Endothelial cell of umbilical vein (primary cell): Measurements from ENCODE around the gene SCARF2. TPM values are rescaled to one million over a fixed set of nuclear protein-coding genes. Genes with fewer than 3 reads are reported as not detected.

ENCODE experiments used
- BruUV-seq: library from RNA; stranded (reverse); fragments of 400-500 nt; replicated peaks from 2 replicates; lab custom pipeline; 2021; lab: Mats Ljungman, UMichigan
- CTCF ChIA-PET: fragments of 300-600, 350-600 bp; sonication (Branson Sonifier 250); formaldehyde crosslinking; loops from one replicate; lab custom pipeline; 2021; ENCODE audit warnings: antibody characterized with exemption, inconsistent platforms; lab: Charles Lee
- POLR2A ChIA-PET: fragments of 300-600, 350-600 bp; sonication (Branson Sonifier 250); formaldehyde crosslinking; loops from one replicate; lab custom pipeline; 2021; ENCODE audit warnings: antibody characterized with exemption, inconsistent platforms; lab: Charles Lee
- DNase-seq: peaks from one replicate; pipeline ENCODE4 v3.0.0-alpha.2; 2011; ENCODE audit warnings: low read depth, low spot score
- FAIRE-seq: peaks from 2 replicates; lab custom pipeline; 2011; peaks lifted over from hg19 to GRCh38; lab: Jason Lieb, UNC
- H2AFZ ChIP-seq: 2 replicates; pipeline ENCODE4 v1.6.0; 2012; ENCODE audit warnings: low read depth, low read length, control low read depth, inconsistent platforms
- H3K27ac ChIP-seq: 2 replicates; pipeline ENCODE4 v1.5.1; 2011; ENCODE audit warnings: low read depth, mild to moderate bottlenecking, control low read depth, low read length, moderate library complexity; ENCODE audit not compliant: insufficient read depth
- H3K27me3 ChIP-seq, 2 experiments: 2 replicates each; pipeline versions ENCODE4 v1.6.0 to v1.6.1; 2011; ENCODE audit warnings: low read length in 2 of 2, mixed read lengths in 1 of 2; ENCODE audit not compliant: control insufficient read depth in 2 of 2, insufficient read depth in 2 of 2
- H3K36me3 ChIP-seq, 2 experiments: 2 replicates in 1 of 2; 3 replicates in 1 of 2; pipeline ENCODE4 v1.5.1; 2011; ENCODE audit warnings: low read length in 2 of 2, mild to moderate bottlenecking in 1 of 2, moderate library complexity in 1 of 2; ENCODE audit not compliant: control insufficient read depth in 2 of 2, insufficient read depth in 2 of 2; ENCODE audit errors: extremely low read depth in 1 of 2
- H3K4me1 ChIP-seq: 3 replicates; pipeline ENCODE4 v1.5.1; 2011; ENCODE audit warnings: mild to moderate bottlenecking, low read length; ENCODE audit not compliant: control insufficient read depth, insufficient read depth; ENCODE audit errors: extremely low read depth
- H3K4me2 ChIP-seq: 2 replicates; pipeline ENCODE4 v1.6.1; 2011; ENCODE audit warnings: low read length, control low read depth, mixed read lengths; ENCODE audit not compliant: insufficient read depth
- H3K4me3 ChIP-seq, 3 experiments: fragments of 200-600 bp in 1 of 3; sonication (generic), shearing (Covaris generic) in 1 of 3; replicated peaks in 1 of 3; 2 replicates each; pipeline ENCODE4 v1.5.1; 2011 to 2016; ENCODE audit warnings: control low read depth in 3 of 3, low read length in 3 of 3, mild to moderate bottlenecking in 2 of 3, inconsistent platforms in 1 of 3, low read depth in 1 of 3, moderate library complexity in 1 of 3; ENCODE audit not compliant: insufficient read depth in 1 of 3
- H3K79me2 ChIP-seq: 2 replicates; pipeline ENCODE4 v1.6.0; 2012; ENCODE audit warnings: low read length, inconsistent platforms; ENCODE audit not compliant: control insufficient read depth, insufficient read depth
- H3K9ac ChIP-seq: replicated peaks from 2 replicates; pipeline ENCODE3; 2011; ENCODE audit warnings: low read length, control low read depth; ENCODE audit not compliant: insufficient read depth; ENCODE audit errors: extremely low read depth
- H3K9me1 ChIP-seq: replicated peaks from 3 replicates; pipeline ENCODE4 v1.6.0; 2011; ENCODE audit warnings: mild to moderate bottlenecking, low read length; ENCODE audit not compliant: control insufficient read depth, insufficient read depth; ENCODE audit errors: extremely low read depth
- H3K9me3 ChIP-seq: replicated peaks from 2 replicates; pipeline ENCODE4 v1.5.1; 2012; ENCODE audit warnings: low read length, inconsistent platforms; ENCODE audit not compliant: control insufficient read depth, insufficient read depth
- H4K20me1 ChIP-seq: replicated peaks from 2 replicates; pipeline ENCODE3; 2011; ENCODE audit warnings: mild to moderate bottlenecking, low read length; ENCODE audit not compliant: control insufficient read depth, insufficient read depth; ENCODE audit errors: extremely low read depth
- EZH2 ChIP-seq: IDR thresholded peaks from 2 replicates; pipeline ENCODE4 v1.6.1; 2012; ENCODE audit warnings: borderline replicate concordance, low read depth, mild to moderate bottlenecking, moderate library complexity, low read length, inconsistent platforms; ENCODE audit not compliant: severe bottlenecking
- FOS ChIP-seq: IDR thresholded peaks from 2 replicates; pipeline ENCODE4 v1.6.1; 2011; ENCODE audit warnings: mild to moderate bottlenecking, low read length, moderate library complexity, borderline replicate concordance; ENCODE audit not compliant: insufficient read depth
- GATA2 ChIP-seq: IDR thresholded peaks from 2 replicates; pipeline ENCODE4 v1.7.0; 2011; ENCODE audit warnings: low read depth, mild to moderate bottlenecking, moderate library complexity, mixed read lengths, low read length; ENCODE audit not compliant: insufficient read length, insufficient read depth
- JUN ChIP-seq: IDR thresholded peaks from 2 replicates; pipeline ENCODE4 v1.6.1; 2011; ENCODE audit warnings: borderline replicate concordance, low read depth; ENCODE audit not compliant: insufficient read length, insufficient read depth
- MYC ChIP-seq: IDR thresholded peaks from one replicate; pipeline ENCODE4 v1.6.1; 2011; ENCODE audit warnings: mild to moderate bottlenecking, low read depth, low read length
- POLR2A ChIP-seq: IDR thresholded peaks from 2 replicates; pipeline ENCODE4 v1.6.1; 2012; ENCODE audit warnings: low read depth, mild to moderate bottlenecking, control low read depth, low read length
- POLR2AphosphoS5 ChIP-seq: IDR thresholded peaks from 2 replicates; pipeline ENCODE4 v1.6.1; 2012; ENCODE audit warnings: low read depth, mild to moderate bottlenecking, control low read depth, low read length, moderate library complexity; ENCODE audit not compliant: insufficient read depth
- dilution Hi-C: fragments of 300-500 bp; cut with MboI; formaldehyde crosslinking; loops from one replicate; pipeline ENCODE4 v1.15.0; 2019; ENCODE audit warnings: low sequenced_read_pairs; ENCODE audit not compliant: extremely low pct_ligation_motif_present
- intact Hi-C: fragments of 100-400 bp; cut with micrococcal nuclease; formaldehyde crosslinking; loops from one replicate; pipeline ENCODE4 v1.10.0; 2022
- polyA plus RNA-seq, 4 experiments: library from polyadenylated mRNA; depleted of rRNA in 3 of 4; stranded (reverse) in 3 of 4; unstranded in 1 of 4; fragments of >200 nt; gene quantifications; 2 replicates each; pipeline versions ENCODE4 v1.2.1 to v1.2.3, GENCODE V29; 2011 to 2012; ENCODE audit warnings: missing spikeins in 1 of 4
- total RNA-seq: library from RNA; stranded (reverse); gene quantifications from 2 replicates; pipeline ENCODE4 v1.2.3, GENCODE V29; 2021
- TF ChIP-seq, protein P1 (sequence below): IDR thresholded peaks from 2 replicates; pipeline ENCODE4 v1.6.1; 2011; ENCODE audit not compliant: insufficient read depth, insufficient read length
- TF ChIP-seq, protein P2 (sequence below), 2 donors: IDR thresholded peaks; 1 replicate in 1 of 2; 2 replicates in 1 of 2; pipeline ENCODE4 v1.5.1; 2011; ENCODE audit warnings: low read length in 2 of 2, mild to moderate bottlenecking in 2 of 2, moderate library complexity in 2 of 2, control low read depth in 1 of 2, inconsistent platforms in 1 of 2, low read depth in 1 of 2; ENCODE audit not compliant: insufficient read depth in 1 of 2; ENCODE audit errors: extremely low read depth in 1 of 2

SCARF2 gene
- total and polyA plus RNA-seq, 2 donors (not counting 3 experiments of a cell fraction or from before 2014, with no cell fraction given): 15.7 to 20.1 TPM

DNA sequence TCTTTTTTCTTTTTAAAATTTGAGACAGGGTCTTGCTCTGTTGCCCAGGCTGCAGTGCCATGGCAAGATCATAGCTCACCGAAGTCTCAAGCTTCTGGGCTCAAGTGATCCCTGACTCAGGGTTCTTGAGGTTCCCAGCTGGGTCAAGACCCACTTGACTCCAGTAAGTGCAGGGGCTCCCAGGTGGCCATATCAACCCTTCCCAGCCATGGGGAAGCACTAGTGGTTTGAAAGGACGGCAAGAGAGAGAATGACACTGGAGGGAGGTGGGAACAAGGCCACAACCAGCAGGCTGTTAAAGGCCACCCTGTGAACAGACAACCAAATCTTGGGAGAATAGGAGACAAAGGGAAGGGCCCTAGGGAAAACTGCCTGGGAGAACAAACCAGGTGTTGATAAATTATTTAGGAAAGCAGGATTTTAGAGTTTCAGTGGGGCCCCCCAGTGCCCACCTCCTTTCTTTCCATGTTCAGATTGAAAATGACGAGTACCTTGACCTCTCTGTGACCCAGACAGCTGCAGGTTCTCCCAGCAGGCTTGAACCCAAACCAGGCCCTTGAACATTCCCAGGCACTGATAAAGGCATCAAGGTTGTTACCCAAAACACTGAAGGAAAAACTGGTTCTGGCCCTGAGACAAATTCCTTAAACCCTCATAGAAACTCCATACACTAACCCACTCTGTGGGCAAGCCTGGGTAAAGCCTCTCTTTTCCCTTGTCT is 29.2 kb upstream of the SCARF2 start:
- TF ChIP-seq MYC (no peak), POLR2A (no peak), FOS (no peak), JUN (no peak), GATA2 (no peak), EZH2 (no peak), POLR2AphosphoS5 (no peak)
- TF ChIP-seq, protein P1, sequence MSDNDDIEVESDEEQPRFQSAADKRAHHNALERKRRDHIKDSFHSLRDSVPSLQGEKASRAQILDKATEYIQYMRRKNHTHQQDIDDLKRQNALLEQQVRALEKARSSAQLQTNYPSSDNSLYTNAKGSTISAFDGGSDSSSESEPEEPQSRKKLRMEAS: no peak
- TF ChIP-seq, protein P2, sequence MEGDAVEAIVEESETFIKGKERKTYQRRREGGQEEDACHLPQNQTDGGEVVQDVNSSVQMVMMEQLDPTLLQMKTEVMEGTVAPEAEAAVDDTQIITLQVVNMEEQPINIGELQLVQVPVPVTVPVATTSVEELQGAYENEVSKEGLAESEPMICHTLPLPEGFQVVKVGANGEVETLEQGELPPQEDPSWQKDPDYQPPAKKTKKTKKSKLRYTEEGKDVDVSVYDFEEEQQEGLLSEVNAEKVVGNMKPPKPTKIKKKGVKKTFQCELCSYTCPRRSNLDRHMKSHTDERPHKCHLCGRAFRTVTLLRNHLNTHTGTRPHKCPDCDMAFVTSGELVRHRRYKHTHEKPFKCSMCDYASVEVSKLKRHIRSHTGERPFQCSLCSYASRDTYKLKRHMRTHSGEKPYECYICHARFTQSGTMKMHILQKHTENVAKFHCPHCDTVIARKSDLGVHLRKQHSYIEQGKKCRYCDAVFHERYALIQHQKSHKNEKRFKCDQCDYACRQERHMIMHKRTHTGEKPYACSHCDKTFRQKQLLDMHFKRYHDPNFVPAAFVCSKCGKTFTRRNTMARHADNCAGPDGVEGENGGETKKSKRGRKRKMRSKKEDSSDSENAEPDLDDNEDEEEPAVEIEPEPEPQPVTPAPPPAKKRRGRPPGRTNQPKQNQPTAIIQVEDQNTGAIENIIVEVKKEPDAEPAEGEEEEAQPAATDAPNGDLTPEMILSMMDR (IDR thresholded peaks at IDR 0.05; ENCODE audit: extremely low read depth in 1 of 2, insufficient read depth in 1 of 2, low read depth in 1 of 2, low read length in 2 of 2): no peak
- CTCF ChIA-PET: no interaction called here
- Histone ChIP-seq H3K36me3 (peaks cover 0 to 7% of the 10 kb centered on the region in 2 experiments), H3K9me1 (no peaks in the 10 kb centered on the region), H3K9me3 (no peaks in the 10 kb centered on the region), H4K20me1 (no peaks in the 10 kb centered on the region), H3K4me3 (no peak overlapping the region), H3K27me3 (no peaks in the 10 kb centered on the region), H3K79me2 (no peaks in the 10 kb centered on the region), H2AFZ (no peak overlapping the region), H3K4me2 (no peak overlapping the region), H3K27ac (no peak overlapping the region), H3K4me1 (no peaks in the 10 kb centered on the region), H3K9ac (no peak overlapping the region)
- BruUV-seq: no TSS peak
- FAIRE-seq (no peak), DNase-seq (no peak)
- dilution Hi-C loops (no loop called here), intact Hi-C loops (no loop called here)
- POLR2A ChIA-PET: no interaction called here
